A549 treated with AZD2906 at 1 μM for 4 hours (cell line): ENCODE results near the gene GPSM3. TPM values are rescaled to one million over a fixed set of nuclear protein-coding genes. Genes with fewer than 3 reads are reported as not detected.

Experiments
- total RNA-seq: library from RNA; stranded (reverse); fragments of 200-300 nt; extraction: Qiagen RNA extraction; gene quantifications from 5 replicates; pipeline ENCODE4 v1.2.3, GENCODE V29; 2022

Gene GPSM3
- 0.34 to 0.40 TPM (median 0.35 TPM) in 5 replicates for total RNA-seq

GRCh38 chr6:32192608-32193039 lies at the start of gene GPSM3:
TSS of gene GPSM3 (minus strand) at chr6:32192643. CDS start at chr6:32192513, 130 bp downstream.

GRCh38 chr6:32223258-32224235 lies 31.1 kb upstream of the GPSM3 start, which contains the start of gene NOTCH4:
TSS of gene NOTCH4 (minus strand) at chr6:32224067. CDS start at chr6:32223928, 139 bp downstream.

GRCh38 chr6:32190054-32190851 lies 2.2 kb downstream of the GPSM3 start, which contains the start of gene PBX2:
TSS of gene PBX2 (minus strand) at chr6:32190202. CDS start at chr6:32189915, 287 bp downstream.

GRCh38 chr6:32184084-32184640 lies 8.3 kb downstream of the GPSM3 start, which contains the start of gene AGER:
TSS of gene AGER (minus strand) at chr6:32184253. CDS start at chr6:32184222, 31 bp downstream.

GRCh38 chr6:32177788-32178546 lies 14.5 kb downstream of the GPSM3 start, which contains the start of gene RNF5:
TSS of gene RNF5 (plus strand) at chr6:32178405. CDS start at chr6:32178512, 107 bp downstream.

GRCh38 chr6:32175711-32176475 lies 16.6 kb downstream of the GPSM3 start, which contains the start of gene AGPAT1:
TSS of gene AGPAT1 (minus strand) at chr6:32176084. CDS start at chr6:32171496, 4,588 bp downstream.

DNA sequence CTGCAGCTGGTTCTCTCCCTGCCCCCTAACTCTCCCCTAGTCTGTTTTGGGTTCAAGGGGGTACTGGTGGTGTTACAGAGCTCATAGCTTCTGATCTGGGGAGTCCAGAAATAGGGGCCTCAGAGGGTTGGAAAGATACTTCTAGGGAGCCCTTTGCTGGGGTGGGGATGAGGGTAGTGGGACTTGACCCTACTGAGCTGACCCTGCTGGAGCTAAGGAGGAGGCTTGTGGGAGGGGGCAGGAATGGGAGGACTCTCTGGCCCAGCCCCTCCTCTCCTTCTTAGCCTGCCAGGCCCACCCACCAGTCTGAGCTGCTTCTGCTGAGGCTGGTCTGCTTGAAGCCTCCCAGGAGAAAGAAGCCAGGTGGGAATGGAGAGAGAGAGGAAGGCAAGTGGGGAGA lies 28.1 kb downstream of the GPSM3 start, which contains the start of gene EGFL8:
Gene EGFL8 (plus strand): TSS at position 301 of the 400 bp plus-strand sequence. CDS start 1,571 bp downstream, outside the sequence.

DNA sequence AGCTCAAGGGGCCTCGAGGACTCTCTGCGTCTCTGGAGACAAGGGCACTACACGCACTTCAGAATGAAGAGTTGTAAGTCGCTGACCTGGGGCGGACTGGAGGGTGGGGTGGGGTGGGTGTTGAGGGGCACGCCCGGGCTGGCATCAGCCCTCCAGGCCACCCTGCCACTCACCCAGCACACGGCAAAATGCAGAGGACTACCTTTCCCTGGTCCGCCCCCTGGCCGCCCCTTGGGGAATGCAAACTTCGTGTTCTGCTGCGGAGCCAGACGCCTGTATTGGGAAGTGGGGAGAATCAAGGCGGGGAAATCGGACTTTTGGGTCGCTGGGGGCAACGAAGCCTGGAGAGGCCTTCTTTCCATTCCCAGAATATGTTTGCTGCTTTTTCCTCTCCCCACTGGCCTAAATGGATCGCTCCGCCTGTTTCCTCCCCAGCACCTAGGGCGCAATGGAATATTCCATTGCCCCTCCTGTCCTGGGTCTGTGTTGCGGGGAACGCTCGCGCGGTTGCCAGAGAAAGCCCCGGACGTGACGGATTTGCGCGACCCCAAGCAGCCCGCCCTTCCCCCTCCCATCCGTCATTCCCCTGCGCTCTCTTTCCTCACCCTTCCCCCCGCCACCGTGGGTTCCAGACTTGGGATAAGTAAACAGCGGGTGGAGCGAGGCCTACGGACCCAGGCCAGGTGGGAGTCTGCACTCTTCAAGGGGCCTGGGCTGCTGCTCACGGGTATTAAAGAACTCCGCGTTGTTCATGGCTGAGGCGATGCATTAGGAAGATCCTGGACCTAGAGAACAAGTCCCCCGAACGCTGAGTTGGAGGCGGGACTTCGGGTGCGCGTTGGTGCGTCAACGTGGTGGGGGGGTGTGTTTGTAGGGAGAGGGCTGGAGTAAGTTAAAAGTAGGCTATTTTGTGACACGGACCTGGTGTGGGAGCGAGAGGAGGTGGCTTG lies 38.6 kb downstream of the GPSM3 start, which contains the start of gene PPT2:
Gene PPT2 (plus strand): TSS at position 578 of the 950 bp plus-strand sequence. CDS start 454 bp downstream, outside the sequence.

DNA sequence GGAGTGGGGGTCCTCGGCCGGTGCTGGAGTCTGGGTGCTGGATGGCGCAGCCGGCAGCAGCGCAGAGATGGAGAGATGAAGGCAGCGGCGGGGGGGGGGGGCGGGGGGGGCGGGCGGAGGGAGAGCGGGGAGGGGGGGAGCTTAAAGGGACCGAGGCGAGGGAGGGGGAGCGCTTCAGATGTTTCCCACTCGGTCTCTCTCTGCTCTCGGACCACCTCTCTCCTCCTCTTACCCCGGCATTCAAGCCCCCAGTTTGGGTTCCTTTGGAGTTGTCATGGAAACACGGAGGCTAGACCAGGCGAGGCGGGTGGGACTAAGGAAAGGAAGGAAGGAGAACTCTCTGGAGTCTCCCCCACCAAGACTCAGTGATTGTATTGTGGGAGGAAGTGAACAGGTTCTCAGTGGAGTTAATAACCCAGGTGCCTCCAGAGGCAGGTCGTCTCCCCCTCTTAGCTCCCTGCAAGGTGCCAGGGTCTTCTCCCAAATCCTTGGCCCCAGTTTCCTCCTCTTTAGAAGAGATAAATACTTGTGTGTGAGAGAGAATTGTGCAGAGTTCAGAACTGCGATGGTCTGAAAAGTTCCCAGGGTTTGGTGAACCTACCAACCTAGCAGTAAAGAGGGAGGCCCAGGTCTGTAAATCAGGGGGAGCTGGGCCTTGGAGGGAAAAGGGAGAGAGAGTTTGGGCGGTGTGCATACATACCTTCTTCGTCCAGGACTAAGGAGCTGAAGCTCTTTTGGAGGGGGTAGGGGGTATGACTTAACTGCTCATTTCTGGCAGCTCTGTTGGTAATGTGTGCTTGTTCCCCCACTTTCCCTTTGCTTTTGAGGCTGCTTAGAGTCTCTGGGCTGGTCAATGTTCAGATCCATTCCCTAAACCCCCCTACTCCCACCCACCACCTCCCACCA lies 40.3 kb downstream of the GPSM3 start, which contains the start of gene PRRT1:
Gene PRRT1 (minus strand): TSS at position 77 of the 906 bp plus-strand sequence. CDS start 112 bp downstream, outside the sequence.

Other genes starting within 250 kb of the GPSM3 start
- 1.3 to 3.0 TPM (median 2.0 TPM) in 5 replicates for gene CFB, start 246.5 kb downstream of the GPSM3 start, total RNA-seq
- 73.0 to 92.7 TPM (median 76.9 TPM) in 5 replicates for gene NELFE, start 233.7 kb downstream of the GPSM3 start, total RNA-seq
- gene SKIC2, start 233.5 kb downstream of the GPSM3 start, total RNA-seq: 19.9 to 23.7 TPM (median 22.8 TPM) in 5 replicates
- gene DXO, start 220.5 kb downstream of the GPSM3 start, total RNA-seq: 11.1 to 13.8 TPM (median 11.8 TPM) in 5 replicates
- gene C4A, start 210.6 kb downstream of the GPSM3 start, total RNA-seq: 0.80 to 1.1 TPM (median 0.93 TPM) in 5 replicates
- 0.58 to 1.2 TPM (median 0.96 TPM) in 5 replicates for gene C4B, start 177.8 kb downstream of the GPSM3 start, total RNA-seq
- 0.06 TPM in 1 of 5 replicates, not detected in the others for gene CYP21A2, start 154.2 kb downstream of the GPSM3 start, total RNA-seq
- gene TNXB, start 83.3 kb downstream of the GPSM3 start, total RNA-seq: 0.48 to 0.71 TPM (median 0.56 TPM) in 5 replicates
- 27.8 to 35.4 TPM (median 34.3 TPM) in 5 replicates for gene ATF6B, start 64.4 kb downstream of the GPSM3 start, total RNA-seq
- gene FKBPL, start 62.4 kb downstream of the GPSM3 start, total RNA-seq: 6.0 to 7.8 TPM (median 6.8 TPM) in 5 replicates
- gene PRRT1, start 40.7 kb downstream of the GPSM3 start, total RNA-seq: 0.47 to 0.82 TPM (median 0.61 TPM) in 5 replicates
- gene PPT2, start 38.5 kb downstream of the GPSM3 start, total RNA-seq: 7.8 to 8.8 TPM (median 8.5 TPM) in 5 replicates
- 0.56 to 1.9 TPM (median 1.9 TPM) in 5 replicates for gene EGFL8, start 28.0 kb downstream of the GPSM3 start, total RNA-seq
- 35.3 to 43.1 TPM (median 42.4 TPM) in 5 replicates for gene AGPAT1, start 16.6 kb downstream of the GPSM3 start, total RNA-seq
- gene RNF5, start 14.2 kb downstream of the GPSM3 start, total RNA-seq: 34.8 to 46.4 TPM (median 45.5 TPM) in 5 replicates
- gene AGER, start 8.4 kb downstream of the GPSM3 start, total RNA-seq: 1.1 to 2.0 TPM (median 1.7 TPM) in 5 replicates
- 14.1 to 17.3 TPM (median 15.9 TPM) in 5 replicates for gene PBX2, start 2.4 kb downstream of the GPSM3 start, total RNA-seq
- 0.60 to 0.95 TPM (median 0.81 TPM) in 5 replicates for gene NOTCH4, start 31.4 kb upstream of the GPSM3 start, total RNA-seq
- gene TSBP1, start 179.3 kb upstream of the GPSM3 start, total RNA-seq: not detected in 5 replicates
- not detected in 5 replicates for gene BTNL2, start 214.5 kb upstream of the GPSM3 start, total RNA-seq
- not detected in 5 replicates for gene HLA-DRA, start 247.2 kb upstream of the GPSM3 start, total RNA-seq